ENCODE results near the gene PLPP3. TPM values are rescaled to one million over a fixed set of nuclear protein-coding genes. Genes with fewer than 3 reads are reported as not detected.

Gene PLPP3
- total and polyA plus RNA-seq, 2 of the 8 experiments (the other 6 are each of a cell fraction or from before 2014, with no cell fraction given): 33.2 to 42.0 TPM

DNA sequence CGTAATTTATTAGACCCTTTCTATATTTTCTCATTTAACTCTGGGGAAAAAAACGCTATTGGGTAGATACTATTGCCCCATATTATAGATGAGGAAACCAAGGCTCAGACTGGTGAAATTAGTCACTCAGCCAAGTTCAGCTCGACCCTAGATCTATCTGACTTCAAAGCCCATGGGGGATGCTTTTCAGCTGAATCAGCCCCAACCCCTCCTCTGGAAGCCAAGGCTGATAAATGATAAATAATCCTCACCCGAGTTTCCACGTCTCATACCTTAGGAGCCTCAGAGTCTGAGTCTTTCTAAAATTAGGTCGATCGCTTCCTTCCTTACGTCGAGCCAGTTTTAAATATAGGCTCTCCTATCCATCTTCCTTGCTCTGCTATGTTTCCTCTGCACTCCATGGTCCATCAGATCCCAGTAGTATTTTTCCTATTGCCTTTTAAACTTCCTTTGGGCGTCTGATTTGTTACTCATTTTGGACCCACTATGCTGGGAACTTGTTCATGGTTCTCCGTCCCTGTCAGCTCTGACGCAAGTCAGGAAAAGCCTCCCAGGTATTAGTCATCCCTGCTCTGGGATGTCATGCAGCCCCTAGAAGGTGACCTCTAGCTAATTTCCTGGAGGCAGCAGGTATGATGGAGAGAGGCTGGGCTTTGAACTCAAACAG is 122.8 kb downstream of the PLPP3 start (continued):
- TF ChIP-seq TEAD4 (IDR thresholded peaks at IDR 0.05; ENCODE audit: low read depth, low read length) (no peak), RFX5 (IDR thresholded peaks at IDR 0.05; ENCODE audit: borderline replicate concordance, low read depth, low read length) (no peak), TAF1 (IDR thresholded peaks at IDR 0.05; ENCODE audit: low read depth, low read length) (no peak), EZH2 (IDR thresholded peaks at IDR 0.05; ENCODE audit: low read depth, low read length, severe bottlenecking) (no peak), MAFK (IDR thresholded peaks at IDR 0.05; ENCODE audit: low read depth, low read length) (no peak), BRCA1 (IDR thresholded peaks at IDR 0.05; ENCODE audit: low read depth, low read length) (no peak), SRF (IDR thresholded peaks at IDR 0.05; ENCODE audit: low read depth, low read length) (no peak)
- TF ChIP-seq, protein P1, sequence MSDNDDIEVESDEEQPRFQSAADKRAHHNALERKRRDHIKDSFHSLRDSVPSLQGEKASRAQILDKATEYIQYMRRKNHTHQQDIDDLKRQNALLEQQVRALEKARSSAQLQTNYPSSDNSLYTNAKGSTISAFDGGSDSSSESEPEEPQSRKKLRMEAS (IDR thresholded peaks at IDR 0.05): no peak

Data from H1 (cell line).